ENCODE measurements around the gene KDM5B. TPM values are rescaled to one million over a fixed set of nuclear protein-coding genes. Genes with fewer than 3 reads are reported as not detected.

KDM5B gene
- total and polyA plus RNA-seq, 2 of the 8 experiments (the other 6 are each of a cell fraction or from before 2014, with no cell fraction given), result 73.3 to 210 TPM

- CTCF ChIA-PET (ENCODE audit: partially characterized antibody), result no interaction called here
- Histone ChIP-seq H3K4ac (replicated peaks; ENCODE audit: insufficient read length, low read depth, low read length) (no peak overlapping the region), H2AFZ (ENCODE audit: low read length) (no peak overlapping the region), H2AK5ac (ENCODE audit: low read depth, low read length) (no peak overlapping the region), H3K79me1 (ENCODE audit: low read depth, low read length) (no peaks in the 10 kb centered on the region), H2BK5ac (ENCODE audit: low read depth, low read length) (no peak overlapping the region), H3K4me2 (ENCODE audit: insufficient read depth in 1 of 2, low read depth in 2 of 2, low read length in 2 of 2) (no peak overlapping the region), H3K9me3 (ENCODE audit: insufficient read depth in 2 of 2, low read depth in 1 of 2, low read length in 1 of 2) (no peaks in the 10 kb centered on the region), H3K27me3 (replicated peaks in 1 of 4; ENCODE audit: control insufficient read depth in 3 of 4, extremely low read depth in 1 of 4, insufficient read depth in 3 of 4, low read length in 3 of 4) (no peaks in the 10 kb centered on the region), H4K8ac (ENCODE audit: extremely low read depth, insufficient read depth, low read length) (no peak overlapping the region), H3K23me2 (ENCODE audit: low read depth, low read length) (no peaks in the 10 kb centered on the region), H2BK12ac (ENCODE audit: low read depth, low read length) (no peak overlapping the region), H2BK120ac (replicated peaks; ENCODE audit: low read depth, low read length) (no peak overlapping the region), H3K18ac (ENCODE audit: extremely low read depth, low read length) (no peak overlapping the region), H4K5ac (ENCODE audit: insufficient read length, low read depth, low read length) (no peak overlapping the region), H3K79me2 (ENCODE audit: control insufficient read depth in 1 of 2, insufficient read depth in 2 of 2, low read length in 2 of 2) (peaks cover 0 to 2% of the 10 kb centered on the region in 2 experiments; a peak in 1 of 4 replicates), H2BK15ac (ENCODE audit: low read length) (no peak overlapping the region), H3K56ac (replicated peaks; ENCODE audit: insufficient read length, low read depth, low read length) (no peak overlapping the region), H3K23ac (ENCODE audit: insufficient read length) (no peak overlapping the region), H4K91ac (replicated peaks; ENCODE audit: insufficient read length, low read length) (no peak overlapping the region), H3K4me1 (replicated peaks in 1 of 4; ENCODE audit: control insufficient read depth in 3 of 4, insufficient read depth in 4 of 4, low read length in 3 of 4) (no peaks in the 10 kb centered on the region), H3K27ac (ENCODE audit: low read depth, low read length) (no peak overlapping the region), H3K4me3 (ENCODE audit: extremely low read depth in 1 of 4, insufficient read depth in 2 of 4, low read depth in 3 of 4, low read length in 4 of 4) (no peak overlapping the region), H4K20me1 (replicated peaks in 1 of 2; ENCODE audit: control insufficient read depth in 1 of 2, insufficient read depth in 2 of 2, low read length in 2 of 2) (peaks cover 3 to 5% of the 10 kb centered on the region in 2 experiments), H3K9ac (replicated peaks in 1 of 4; ENCODE audit: extremely low read depth in 1 of 4, low read depth in 3 of 4, low read length in 3 of 4) (no peak overlapping the region), H3K36me3 (ENCODE audit: control insufficient read depth in 2 of 4, insufficient read depth in 4 of 4, low read length in 3 of 4) (peaks cover 37 to 94% (median 87%) of the 10 kb centered on the region in 4 experiments), H3K14ac (ENCODE audit: insufficient read length) (no peak overlapping the region), H2BK20ac (ENCODE audit: low read length) (no peak overlapping the region)
- no peak for FAIRE-seq
- 92% methylated on average over 2 of the region's 2 CpGs; no CpG with 5 or more reads in 1 of the 2 experiments for WGBS, 2 experiments (ENCODE audit: extremely low coverage in 1 of 2, insufficient coverage in 1 of 2, insufficient read length in 1 of 2, insufficient replicate concordance in 2 of 2, low coverage in 1 of 2, low lambda C conversion rate in 2 of 2, missing lambda C conversion rate in 1 of 2)
- POLR2A ChIA-PET (ENCODE audit: partially characterized antibody), result no interaction called here
- TF ChIP-seq MAX (IDR thresholded peaks at IDR 0.05) (no peak), EGR1 (IDR thresholded peaks at IDR 0.05; ENCODE audit: borderline replicate concordance, low read depth, low read length) (no peak), POLR2AphosphoS5 (IDR thresholded peaks at IDR 0.05; ENCODE audit: low read depth, low read length) (no peak), RXRA (IDR thresholded peaks at IDR 0.05; ENCODE audit: insufficient read depth, low read depth, low read length) (no peak), JUN (IDR thresholded peaks at IDR 0.05; ENCODE audit: low read depth, low read length) (no peak), HDAC2 (IDR thresholded peaks at IDR 0.05; ENCODE audit: borderline replicate concordance in 1 of 2, low read depth in 2 of 2, low read length in 2 of 2) (no peak)
- no peak for DNase-seq (ENCODE audit: low read depth in 1 of 2, low spot score in 2 of 2)
Measured at GRCh38 chr1:202754293-202754692, 53.9 kb downstream of the KDM5B start.

Data from H1 (cell line).